ENCODE measurements around the gene MAPK6. TPM values are rescaled to one million over a fixed set of nuclear protein-coding genes. Genes with fewer than 3 reads are reported as not detected.
A peak's percentile ranks its signal among the peaks of the same experiment; 100 is the strongest.

The MAPK6 gene
- total RNA-seq, 5 donors from 2014 or later (not counting 1 experiment from before 2014, with no cell fraction given): 15.1 to 35.1 (median 19.8) TPM

DNA sequence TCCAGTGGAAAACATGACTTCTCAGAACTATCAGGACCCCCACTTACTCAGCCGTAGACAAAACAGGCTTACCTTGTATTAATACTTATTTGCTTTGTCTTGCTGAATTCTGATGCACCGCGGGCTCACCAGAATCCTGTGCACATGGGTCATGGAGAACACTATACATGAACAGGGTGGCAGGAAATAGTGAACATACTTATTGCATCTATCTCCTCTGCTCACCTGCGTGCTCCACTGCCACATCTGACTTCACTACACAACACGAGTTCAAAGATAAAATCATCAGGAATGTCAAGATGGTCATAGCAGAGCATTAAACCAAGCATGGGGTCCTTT is 10.7 kb upstream of the MAPK6 start:
- Histone ChIP-seq H3K27me3 (replicated peaks in 1 of 2; ENCODE audit: control insufficient read depth in 2 of 2, extremely low read depth in 1 of 2, insufficient read depth in 2 of 2, low read length in 1 of 2) (no peaks in the 10 kb centered on the region), H3K4me3 (ENCODE audit: control insufficient read depth in 1 of 2, extremely low read depth in 1 of 2, low read length in 1 of 2) (peak overlapping the region in 1 of 2 donors; percentile 33), H3K27ac (ENCODE audit: low read length) (peak overlapping the region; percentile 32), H3K9me3 (no peaks in the 10 kb centered on the region), H3K4me1 (ENCODE audit: control insufficient read depth in 1 of 2, extremely low read depth in 1 of 2, insufficient read depth in 2 of 2, low read length in 2 of 2) (peaks cover 6 to 12% of the 10 kb centered on the region in 2 experiments), H3K36me3 (ENCODE audit: control insufficient read depth in 2 of 2, extremely low read depth in 1 of 2, insufficient read depth in 1 of 2, low read length in 1 of 2) (no peaks in the 10 kb centered on the region)
- Mint-ChIP-seq H3K27ac (peak overlapping the region; percentile 70 to 84), H3K4me1 (peaks cover 13 to 30% (median 28%) of the 10 kb centered on the region in 3 donors), H3K4me3 (peak overlapping the region in 1 of 3 donors; percentile 34), H3K36me3 (no peaks in the 10 kb centered on the region), H3K9me3 (no peaks in the 10 kb centered on the region), H3K27me3 (no peaks in the 10 kb centered on the region)
- ATAC-seq (replicated peaks in 1 of 4): peak in 3 of 4 experiments; percentile 62 to 65 (median 64)
- WGBS (ENCODE audit: insufficient coverage): 67% methylated on average over 2 of the region's 5 CpGs
- CTCF ChIA-PET: no interaction called here
- peak in 1 of 35 experiments; percentile 10 for DNase-seq
- POLR2A ChIA-PET: interaction anchor here in 1 of 2 donors (0.6 kb wide), 1 partner anchor 34 kb away, joined by 12 read pairs; no protein-coding TSS in a partner anchor

DNA sequence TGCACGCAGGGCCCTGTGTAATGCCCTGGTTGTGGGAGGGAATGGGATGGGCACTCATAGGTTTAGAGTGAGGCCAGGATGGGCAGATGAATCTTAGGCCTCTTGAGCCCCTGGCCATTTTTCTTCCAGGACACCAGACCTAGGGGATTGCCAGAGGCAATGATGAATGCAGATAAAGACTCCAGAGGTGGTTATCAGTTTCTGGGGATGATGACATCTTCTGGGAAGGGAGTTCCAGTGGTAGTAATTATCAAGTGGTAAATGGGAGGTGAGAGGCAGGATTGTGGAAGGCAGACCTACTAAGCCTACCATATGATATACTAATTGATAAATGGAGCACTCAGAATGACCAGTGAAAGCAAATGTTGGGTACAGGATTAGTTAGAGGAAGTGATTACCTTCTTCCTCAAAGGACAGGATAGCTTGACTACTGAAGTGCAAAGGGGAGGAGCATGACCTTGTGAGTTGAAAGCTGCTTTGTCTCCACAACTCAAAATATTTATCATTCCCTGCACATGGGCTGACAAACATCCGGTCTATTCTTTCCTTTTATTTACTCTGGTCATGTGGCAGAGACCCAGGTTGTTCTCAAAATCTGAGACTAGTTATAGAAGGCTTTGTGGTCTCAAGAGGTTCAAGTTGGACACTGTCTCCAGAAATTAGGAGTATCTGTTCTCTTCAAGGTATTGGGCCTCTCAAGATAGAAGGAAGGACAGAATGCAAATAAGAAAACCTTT is 10.2 kb upstream of the MAPK6 start:
- POLR2A ChIA-PET: interaction anchor here in 1 of 2 donors (0.6 kb wide), 1 partner anchor 33 kb away, joined by 12 read pairs; no protein-coding TSS in a partner anchor
- Mint-ChIP-seq H3K36me3 (no peaks in the 10 kb centered on the region), H3K4me3 (peak overlapping the region in 1 of 3 donors; percentile 34), H3K4me1 (peaks cover 18 to 35% (median 30%) of the 10 kb centered on the region in 3 donors), H3K27me3 (no peaks in the 10 kb centered on the region), H3K27ac (peak overlapping the region; percentile 70 to 84), H3K9me3 (no peaks in the 10 kb centered on the region)
- H3K27ac ChIP-seq (ENCODE audit: low read length): peak overlapping the region; percentile 32
- 70% methylated on average over 1 of the region's 2 CpGs for WGBS (ENCODE audit: insufficient coverage)
- no peak for ATAC-seq (replicated peaks in 1 of 4)
- H3K27me3 ChIP-seq (replicated peaks in 1 of 2; ENCODE audit: control insufficient read depth in 2 of 2, extremely low read depth in 1 of 2, insufficient read depth in 2 of 2, low read length in 1 of 2): no peaks in the 10 kb centered on the region
- no peaks in the 10 kb centered on the region for H3K9me3 ChIP-seq
- CTCF ChIA-PET: no interaction called here
- DNase-seq: no peak
- peaks cover 11 to 12% of the 10 kb centered on the region in 2 experiments for H3K4me1 ChIP-seq (ENCODE audit: control insufficient read depth in 1 of 2, extremely low read depth in 1 of 2, insufficient read depth in 2 of 2, low read length in 2 of 2)
- no peaks in the 10 kb centered on the region for H3K36me3 ChIP-seq (ENCODE audit: control insufficient read depth in 2 of 2, extremely low read depth in 1 of 2, insufficient read depth in 1 of 2, low read length in 1 of 2)
- H3K4me3 ChIP-seq (ENCODE audit: control insufficient read depth in 1 of 2, extremely low read depth in 1 of 2, low read length in 1 of 2): no peak overlapping the region

DNA sequence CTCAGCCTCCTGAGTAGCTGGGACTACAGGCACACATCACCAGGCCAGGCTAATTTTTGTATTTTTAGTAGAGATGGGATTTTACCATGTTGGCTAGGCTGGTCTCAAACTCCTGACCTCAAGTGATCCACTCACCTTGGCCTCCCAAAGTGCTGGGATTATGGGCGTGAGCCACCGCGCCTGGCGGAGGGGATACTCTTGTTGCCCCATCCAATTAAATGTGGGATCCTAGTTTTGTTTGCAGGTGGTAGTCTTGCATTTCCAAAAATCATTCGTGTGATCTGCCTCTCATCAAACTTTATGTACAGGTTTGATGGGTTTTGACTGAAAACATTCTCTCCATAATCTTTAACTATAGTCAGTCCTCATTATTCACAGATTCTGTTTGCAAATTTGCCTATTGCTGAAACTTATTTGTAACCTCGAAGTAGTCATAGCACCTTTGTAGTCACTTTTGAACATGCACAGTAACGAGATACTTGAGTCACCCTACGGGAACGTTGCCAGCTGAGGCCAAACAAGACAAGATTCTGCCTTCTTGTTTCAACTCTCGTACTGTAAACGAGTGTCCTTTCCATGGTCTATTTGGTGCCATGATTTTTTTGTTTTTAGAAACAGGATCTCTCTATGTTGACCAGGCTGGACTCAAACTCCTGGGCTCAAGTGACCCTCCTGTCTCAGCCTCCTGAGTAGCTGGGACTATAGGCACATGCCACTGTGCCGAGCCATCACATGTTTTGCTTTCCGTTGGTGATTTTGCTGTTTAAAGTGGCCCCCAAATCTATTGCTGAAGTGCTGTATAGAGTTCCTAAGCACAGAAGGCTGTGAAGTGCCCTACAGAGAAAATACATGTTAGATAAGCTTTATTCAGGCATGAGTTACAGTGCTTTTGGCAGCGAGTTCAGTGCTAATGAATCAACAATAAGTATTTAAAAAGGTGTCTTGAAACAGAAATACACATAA is 8.1 kb upstream of the MAPK6 start:
- H3K36me3 ChIP-seq (ENCODE audit: control insufficient read depth in 2 of 2, extremely low read depth in 1 of 2, insufficient read depth in 1 of 2, low read length in 1 of 2): no peaks in the 10 kb centered on the region
- no peak overlapping the region for H3K4me3 ChIP-seq (ENCODE audit: control insufficient read depth in 1 of 2, extremely low read depth in 1 of 2, low read length in 1 of 2)
- H3K9me3 ChIP-seq: no peaks in the 10 kb centered on the region
- H3K4me3 Mint-ChIP-seq: no peak overlapping the region
- DNase-seq (no peak), ATAC-seq (replicated peaks in 1 of 4) (no peak)
- 50% methylated on average over 7 of the region's 14 CpGs for WGBS (ENCODE audit: insufficient coverage)
- H3K36me3 Mint-ChIP-seq: no peaks in the 10 kb centered on the region
- no peaks in the 10 kb centered on the region for H3K9me3 Mint-ChIP-seq
- no peak overlapping the region for H3K27ac ChIP-seq (ENCODE audit: low read length)
- ChIA-PET POLR2A (no interaction called here), CTCF (no interaction called here)
- H3K4me1 ChIP-seq (ENCODE audit: control insufficient read depth in 1 of 2, extremely low read depth in 1 of 2, insufficient read depth in 2 of 2, low read length in 2 of 2): peaks cover 11 to 12% of the 10 kb centered on the region in 2 experiments
- H3K27me3 Mint-ChIP-seq: no peaks in the 10 kb centered on the region
- H3K4me1 Mint-ChIP-seq: peaks cover 21 to 34% (median 26%) of the 10 kb centered on the region in 3 donors
- no peak overlapping the region for H3K27ac Mint-ChIP-seq
- no peaks in the 10 kb centered on the region for H3K27me3 ChIP-seq (replicated peaks in 1 of 2; ENCODE audit: control insufficient read depth in 2 of 2, extremely low read depth in 1 of 2, insufficient read depth in 2 of 2, low read length in 1 of 2)

DNA sequence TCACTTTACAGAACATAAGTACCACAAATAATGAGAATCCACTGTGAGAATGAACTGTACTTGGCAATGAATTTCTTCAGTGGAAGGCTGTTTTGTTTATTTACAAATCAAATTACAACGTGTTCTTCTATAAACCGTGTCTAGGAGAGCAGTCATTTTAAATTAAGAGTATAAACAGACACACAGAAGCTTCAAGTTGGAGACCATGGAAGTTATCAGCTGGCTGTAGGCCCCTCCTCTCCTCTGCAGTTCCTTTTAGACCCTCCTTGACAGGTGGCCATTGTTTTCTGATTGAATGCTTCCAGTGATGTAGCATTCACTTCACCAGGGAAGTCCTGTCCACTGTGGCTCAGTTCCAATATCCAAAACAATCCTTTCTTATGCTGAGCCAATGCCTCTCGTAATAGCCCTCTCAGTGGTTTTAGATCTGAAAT is 7.3 kb upstream of the MAPK6 start:
- H3K27ac Mint-ChIP-seq: no peak overlapping the region
- Histone ChIP-seq H3K36me3 (ENCODE audit: control insufficient read depth in 2 of 2, extremely low read depth in 1 of 2, insufficient read depth in 1 of 2, low read length in 1 of 2) (no peaks in the 10 kb centered on the region), H3K27me3 (replicated peaks in 1 of 2; ENCODE audit: control insufficient read depth in 2 of 2, extremely low read depth in 1 of 2, insufficient read depth in 2 of 2, low read length in 1 of 2) (no peaks in the 10 kb centered on the region), H3K4me3 (ENCODE audit: control insufficient read depth in 1 of 2, extremely low read depth in 1 of 2, low read length in 1 of 2) (no peak overlapping the region), H3K4me1 (ENCODE audit: control insufficient read depth in 1 of 2, extremely low read depth in 1 of 2, insufficient read depth in 2 of 2, low read length in 2 of 2) (peaks cover 11 to 12% of the 10 kb centered on the region in 2 experiments), H3K27ac (ENCODE audit: low read length) (no peak overlapping the region), H3K9me3 (no peaks in the 10 kb centered on the region)
- ATAC-seq (replicated peaks in 1 of 4): no peak
- POLR2A ChIA-PET: no interaction called here
- CTCF ChIA-PET: no interaction called here
- 100% methylated on average over 1 of the region's 3 CpGs for WGBS (ENCODE audit: insufficient coverage)
- H3K4me3 Mint-ChIP-seq: no peak overlapping the region
- no peaks in the 10 kb centered on the region for H3K36me3 Mint-ChIP-seq
- no peaks in the 10 kb centered on the region for H3K27me3 Mint-ChIP-seq
- H3K4me1 Mint-ChIP-seq: peaks cover 21 to 26% (median 21%) of the 10 kb centered on the region in 3 donors
- DNase-seq: no peak
- H3K9me3 Mint-ChIP-seq: no peaks in the 10 kb centered on the region

DNA sequence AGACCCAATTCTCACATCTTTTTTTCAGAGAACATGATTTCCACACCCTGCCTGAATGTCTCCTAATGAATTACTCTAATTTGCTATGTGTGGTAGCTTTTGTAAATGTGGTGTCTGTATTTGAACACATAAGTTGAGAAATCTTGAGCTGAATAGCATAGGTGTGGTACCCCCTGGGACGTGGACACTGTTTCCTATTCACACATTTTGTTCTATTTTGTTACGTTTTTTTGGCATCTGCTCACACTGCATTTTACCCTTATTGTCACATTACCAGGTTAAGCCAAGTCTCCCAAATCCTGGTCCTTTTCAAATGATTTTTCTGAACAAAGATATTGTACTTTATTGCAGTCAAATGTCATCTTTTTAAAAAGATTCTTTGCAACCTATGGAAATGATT is 6.8 kb upstream of the MAPK6 start:
- DNase-seq (no peak), ATAC-seq (replicated peaks in 1 of 4) (no peak)
- Mint-ChIP-seq H3K4me3 (no peak overlapping the region), H3K4me1 (peaks cover 21 to 23% (median 21%) of the 10 kb centered on the region in 3 donors), H3K36me3 (no peaks in the 10 kb centered on the region), H3K9me3 (no peaks in the 10 kb centered on the region), H3K27ac (no peak overlapping the region), H3K27me3 (no peaks in the 10 kb centered on the region)
- 100% methylated on average over 1 of the region's 2 CpGs for WGBS (ENCODE audit: insufficient coverage)
- Histone ChIP-seq H3K9me3 (no peaks in the 10 kb centered on the region), H3K27ac (ENCODE audit: low read length) (no peak overlapping the region), H3K36me3 (ENCODE audit: control insufficient read depth in 2 of 2, extremely low read depth in 1 of 2, insufficient read depth in 1 of 2, low read length in 1 of 2) (no peaks in the 10 kb centered on the region), H3K4me3 (ENCODE audit: control insufficient read depth in 1 of 2, extremely low read depth in 1 of 2, low read length in 1 of 2) (no peak overlapping the region), H3K27me3 (replicated peaks in 1 of 2; ENCODE audit: control insufficient read depth in 2 of 2, extremely low read depth in 1 of 2, insufficient read depth in 2 of 2, low read length in 1 of 2) (no peaks in the 10 kb centered on the region), H3K4me1 (ENCODE audit: control insufficient read depth in 1 of 2, extremely low read depth in 1 of 2, insufficient read depth in 2 of 2, low read length in 2 of 2) (peaks cover 10 to 11% of the 10 kb centered on the region in 2 experiments)
- POLR2A ChIA-PET: interaction anchor here (0.6 kb wide), 2 partner anchors 12 to 71 kb away, joined by 3 read pairs; no protein-coding TSS in a partner anchor
- CTCF ChIA-PET: no interaction called here

DNA sequence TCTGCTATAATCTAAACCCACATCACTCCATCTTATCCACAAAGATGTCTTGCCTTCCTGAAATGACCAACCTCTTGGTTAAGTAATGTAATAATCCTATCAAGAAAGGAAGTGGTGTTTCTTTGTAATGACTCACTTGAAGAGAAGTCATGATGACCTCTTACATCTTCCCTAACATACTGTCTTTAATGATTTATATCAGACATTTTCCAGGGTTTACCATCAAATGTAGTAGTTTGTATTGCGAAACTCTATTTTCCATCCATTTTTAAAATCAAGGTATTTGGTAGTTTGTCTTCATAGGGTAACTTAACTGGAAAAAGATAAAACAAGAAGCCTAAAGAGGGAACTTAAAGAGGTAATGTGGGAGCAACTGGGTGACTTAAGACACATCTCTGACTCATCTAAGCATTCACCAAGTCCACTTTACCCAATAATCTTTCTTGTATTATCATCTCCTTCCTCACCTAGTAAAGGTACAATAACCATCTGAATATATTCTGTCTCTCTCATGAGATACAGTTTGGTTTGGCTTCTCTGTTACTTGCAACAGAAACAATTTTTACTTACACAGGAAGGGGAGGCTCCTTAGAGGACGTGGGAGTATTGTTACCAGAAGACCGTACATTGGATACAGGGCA is 5.7 kb upstream of the MAPK6 start:
- no peak overlapping the region for H3K27ac ChIP-seq (ENCODE audit: low read length)
- Mint-ChIP-seq H3K4me3 (no peak overlapping the region), H3K27me3 (no peaks in the 10 kb centered on the region), H3K9me3 (no peaks in the 10 kb centered on the region), H3K4me1 (peaks cover 16 to 19% (median 16%) of the 10 kb centered on the region in 3 donors), H3K27ac (no peak overlapping the region), H3K36me3 (no peaks in the 10 kb centered on the region)
- no peaks in the 10 kb centered on the region for H3K36me3 ChIP-seq (ENCODE audit: control insufficient read depth in 2 of 2, extremely low read depth in 1 of 2, insufficient read depth in 1 of 2, low read length in 1 of 2)
- WGBS (ENCODE audit: insufficient coverage): no CpG with 5 or more reads among the region's 3 CpGs
- CTCF ChIA-PET: no interaction called here
- H3K9me3 ChIP-seq: no peaks in the 10 kb centered on the region
- no peak for ATAC-seq (replicated peaks in 1 of 4)
- H3K4me1 ChIP-seq (ENCODE audit: control insufficient read depth in 1 of 2, extremely low read depth in 1 of 2, insufficient read depth in 2 of 2, low read length in 2 of 2): peaks cover 6 to 10% of the 10 kb centered on the region in 2 experiments
- DNase-seq: no peak
- no peak overlapping the region for H3K4me3 ChIP-seq (ENCODE audit: control insufficient read depth in 1 of 2, extremely low read depth in 1 of 2, low read length in 1 of 2)
- POLR2A ChIA-PET: interaction anchor here (0.6 kb wide), 2 partner anchors 11 to 72 kb away, joined by 3 read pairs; no protein-coding TSS in a partner anchor
- H3K27me3 ChIP-seq (replicated peaks in 1 of 2; ENCODE audit: control insufficient read depth in 2 of 2, extremely low read depth in 1 of 2, insufficient read depth in 2 of 2, low read length in 1 of 2): peaks cover 0 to 4% of the 10 kb centered on the region in 2 experiments

Data from T-cell (primary cell).